Stimulated activated CD4-positive, alpha-beta T cell treated with anti-CD3 and anti-CD28 coated beads, Interleukin-4, amount 100 ng/mL, for 4 hours (primary cell): ENCODE results near the gene DYRK1A.

ENCODE experiments used
- DNase-seq, 2 experiments: peaks; one replicate each; pipeline ENCODE4 v3.0.0-alpha.2; 2020

The DYRK1A gene

DNA sequence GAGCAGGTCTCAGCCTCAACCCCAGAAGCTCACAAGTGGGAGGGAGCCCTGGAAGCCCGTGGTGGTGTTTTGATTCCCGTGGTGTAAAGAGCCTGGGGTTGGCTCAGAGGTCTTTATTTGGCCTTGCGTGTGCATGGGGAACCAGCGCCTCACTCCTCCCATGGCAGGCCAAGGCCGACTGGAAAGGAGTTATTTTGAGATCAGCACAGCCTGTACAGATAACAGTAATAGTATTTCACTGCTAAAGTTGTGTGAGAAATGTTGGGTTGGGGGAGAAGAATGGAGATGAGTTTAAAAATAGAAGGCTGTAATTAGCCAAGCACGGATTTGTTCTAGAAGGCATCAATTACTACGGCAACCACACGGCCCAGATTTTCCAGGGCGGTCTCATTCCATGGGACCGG, 186.5 kb downstream of the DYRK1A start:
- DNase-seq: no peak

DNA sequence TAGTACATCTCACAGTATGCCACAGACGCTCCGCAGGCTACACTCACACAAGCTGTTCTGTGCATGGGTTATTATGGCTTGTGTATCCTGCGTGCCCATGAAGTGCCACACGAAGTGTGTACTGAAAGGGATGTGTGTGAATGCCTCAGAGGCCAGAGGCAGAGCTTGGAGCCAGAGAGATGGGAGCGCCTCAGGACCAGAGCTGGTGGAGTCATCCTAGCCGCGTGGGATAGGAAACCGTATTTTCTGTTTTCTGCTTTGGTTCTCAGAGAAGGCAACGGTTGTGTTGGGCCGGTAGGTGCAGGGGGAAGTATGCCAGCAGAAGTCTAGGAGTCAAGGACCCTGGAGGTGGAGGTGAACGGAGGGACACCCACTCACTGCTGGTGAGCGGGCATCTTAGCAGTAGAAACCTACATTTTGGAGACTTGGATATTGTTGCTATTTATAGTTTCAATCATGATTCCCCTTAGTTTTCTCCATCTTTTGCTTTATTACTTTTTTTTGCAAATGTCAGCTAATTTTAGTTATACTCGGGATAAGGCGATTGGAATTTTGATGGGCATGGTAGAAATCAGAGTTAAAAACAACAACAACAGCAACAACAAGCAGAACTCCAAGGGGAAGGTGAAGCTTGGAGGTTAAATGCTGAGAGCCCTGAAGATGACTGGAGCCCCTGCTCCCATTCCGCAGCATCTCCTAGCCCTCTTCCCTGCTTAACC, 188.2 kb downstream of the DYRK1A start:
- DNase-seq: no peak

DNA sequence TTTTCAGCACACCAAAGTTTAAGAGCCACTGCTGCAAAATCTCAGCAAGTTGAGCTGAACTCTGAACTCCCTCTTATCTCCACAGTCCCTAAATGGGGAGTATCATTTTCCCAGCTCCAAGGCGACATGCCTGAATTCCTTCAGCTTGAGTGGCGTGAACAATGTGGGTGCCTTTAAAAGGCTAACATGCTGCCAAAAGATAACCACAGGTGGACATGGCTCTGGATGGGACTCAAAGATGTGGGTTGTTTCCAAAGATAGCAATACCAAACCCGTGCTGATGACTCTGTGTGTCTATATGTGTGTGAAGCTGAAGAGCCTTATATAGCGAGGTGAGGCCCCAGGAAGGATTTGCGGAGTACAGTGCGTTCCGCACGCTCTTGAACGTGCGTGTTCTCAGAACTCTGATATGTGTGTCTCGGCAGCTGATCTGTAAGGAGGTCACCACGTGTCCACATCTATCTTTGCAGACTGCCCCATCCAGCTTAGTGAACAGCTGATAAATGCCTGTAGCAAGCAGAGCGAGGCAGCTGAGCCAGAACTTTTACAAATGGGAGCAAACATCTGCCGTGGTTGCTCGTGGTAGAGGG, 189.2 kb downstream of the DYRK1A start:
- DNase-seq: no peak

DNA sequence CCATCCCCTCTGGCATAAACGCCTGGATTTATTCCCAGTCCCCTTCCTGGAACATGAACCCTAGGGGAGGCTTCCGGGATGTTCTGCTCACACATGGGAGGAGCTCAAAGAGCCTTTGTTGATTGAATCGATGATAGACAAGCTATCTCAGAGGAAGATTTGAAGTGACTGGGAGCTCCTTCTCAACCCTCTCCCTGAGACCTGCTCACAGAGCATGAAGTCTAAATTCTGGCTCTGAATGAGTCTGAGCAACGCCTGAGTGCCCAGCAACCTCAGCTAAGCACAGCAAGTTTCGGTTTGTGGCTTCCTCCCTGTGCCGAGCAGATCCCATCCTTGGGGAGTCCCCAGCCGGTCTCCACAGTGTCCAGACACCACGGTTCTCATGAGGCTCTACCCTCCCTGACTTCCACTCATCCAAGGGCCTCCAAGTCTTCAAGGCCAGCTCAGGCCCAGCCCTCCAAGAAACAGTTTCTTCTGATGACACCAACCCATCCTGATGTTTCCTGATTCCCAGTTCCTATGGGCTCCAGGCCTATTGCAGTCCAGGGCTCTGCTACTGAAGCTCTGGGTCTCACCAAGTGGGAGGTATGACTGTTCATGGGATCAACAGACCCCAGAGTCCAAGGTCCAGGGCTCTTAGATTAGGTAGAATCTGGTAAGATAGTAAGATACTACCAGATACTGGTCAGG, 190.8 kb downstream of the DYRK1A start:
- no peak for DNase-seq

DNA sequence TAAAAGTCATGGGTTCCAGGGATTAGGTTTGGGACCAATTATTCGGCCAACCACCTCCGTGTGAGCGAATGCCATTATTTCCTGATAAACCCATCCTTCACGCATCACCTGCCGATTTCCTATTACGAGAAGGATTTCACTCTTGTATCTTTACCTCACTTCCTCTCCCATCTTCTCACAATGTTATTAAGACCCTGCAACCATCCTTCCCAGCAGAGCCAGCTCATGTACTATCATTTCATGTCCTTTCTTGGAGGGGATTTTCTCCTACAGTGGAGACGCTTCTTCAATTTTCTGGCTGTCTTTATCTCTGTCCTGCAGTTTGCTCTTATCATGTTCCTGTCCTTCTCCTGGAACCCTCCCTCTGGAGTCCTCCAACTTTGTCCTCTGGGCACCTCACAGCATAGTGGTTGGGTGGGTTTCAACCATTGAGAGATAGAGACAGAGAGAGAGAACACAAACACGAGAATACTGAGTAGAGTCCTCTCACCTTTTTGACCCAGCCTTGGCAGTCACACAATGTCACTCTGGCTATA, 192.2 kb downstream of the DYRK1A start:
- DNase-seq: no peak

DNA sequence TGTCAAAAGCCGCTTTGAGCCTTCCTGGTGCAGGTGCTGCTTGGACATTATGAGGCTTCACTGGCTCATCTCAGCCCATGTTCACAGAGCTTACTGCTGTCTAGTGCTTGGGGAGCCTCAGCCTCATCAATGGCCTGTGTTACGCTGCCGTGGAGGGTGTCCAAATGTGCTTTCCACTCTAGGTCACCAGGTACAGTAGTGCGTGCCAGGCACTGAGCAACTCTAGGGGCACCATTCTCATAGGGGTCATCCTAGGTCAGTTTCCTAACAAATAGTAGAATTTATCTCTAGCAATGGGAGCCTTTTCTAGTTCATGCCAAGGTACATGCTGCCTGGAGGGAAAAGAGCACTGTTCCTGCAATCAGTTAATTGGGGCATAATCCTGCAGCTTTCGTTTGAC, 193.8 kb downstream of the DYRK1A start:
- no peak for DNase-seq

DNA sequence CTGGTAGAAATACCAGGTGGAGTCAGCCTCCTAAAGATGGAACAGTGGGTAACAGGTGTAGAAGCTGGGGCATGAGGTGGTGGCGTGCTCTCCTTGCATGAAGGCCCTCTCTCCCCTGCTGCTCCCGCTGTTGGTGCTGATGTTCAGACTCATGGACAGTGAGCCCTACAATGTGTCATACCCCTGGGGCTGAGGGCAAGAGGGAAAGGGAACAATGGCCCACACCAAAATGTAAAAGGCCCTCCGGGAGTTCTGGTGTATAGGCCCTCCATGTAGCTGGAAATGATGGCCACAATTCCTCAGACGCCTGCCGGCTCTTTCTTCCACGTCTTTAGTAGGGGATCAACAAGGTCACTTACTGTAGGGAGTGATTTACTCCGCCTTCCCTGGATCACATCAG, 194.9 kb downstream of the DYRK1A start:
- DNase-seq: no peak

DNA sequence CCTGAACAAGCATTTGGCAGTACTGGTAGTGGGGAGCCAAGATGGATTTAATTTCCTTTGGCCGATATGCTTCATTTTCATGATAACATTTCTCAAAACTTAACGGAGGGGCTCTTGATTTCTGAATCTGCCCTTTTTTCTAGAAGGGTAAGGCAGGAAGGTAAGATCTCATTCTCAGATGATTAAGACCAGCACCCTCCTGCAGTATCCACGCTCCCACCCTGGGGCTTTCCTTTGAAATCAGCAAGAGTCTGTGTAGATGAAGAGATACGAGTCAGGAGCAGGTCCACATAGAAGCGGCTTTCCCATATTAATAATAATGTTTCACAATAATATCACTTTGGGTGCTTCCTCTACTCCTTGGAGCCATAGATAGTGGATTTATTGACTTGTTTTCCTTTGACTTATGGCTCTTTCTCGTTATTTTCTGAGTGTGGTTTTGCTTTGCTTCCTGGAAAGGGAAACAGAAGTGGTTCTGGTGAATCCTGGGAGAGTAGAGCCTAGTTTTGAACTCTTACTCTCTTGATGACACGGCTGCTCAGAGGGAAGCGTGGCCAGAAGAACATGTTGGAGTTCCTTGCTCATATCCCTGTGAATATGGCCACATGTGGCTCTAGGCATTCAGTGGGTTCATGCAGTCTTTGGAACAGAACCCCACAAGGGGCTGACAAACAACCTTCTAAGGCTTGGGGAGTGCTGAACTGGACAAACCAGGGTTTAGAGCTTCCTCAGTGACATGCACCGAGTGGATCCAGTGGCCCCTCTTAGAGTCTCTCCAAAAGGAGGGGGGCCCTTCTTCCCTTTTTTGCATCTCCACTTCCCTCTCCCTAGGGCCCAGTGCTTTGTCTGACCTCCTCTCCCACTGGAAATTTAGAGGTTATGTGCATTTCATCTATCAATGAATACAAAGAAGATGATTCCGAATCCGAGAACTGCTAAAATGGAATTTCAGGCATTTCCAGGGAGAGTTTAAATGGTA, 195.7 kb downstream of the DYRK1A start:
- no peak for DNase-seq

DNA sequence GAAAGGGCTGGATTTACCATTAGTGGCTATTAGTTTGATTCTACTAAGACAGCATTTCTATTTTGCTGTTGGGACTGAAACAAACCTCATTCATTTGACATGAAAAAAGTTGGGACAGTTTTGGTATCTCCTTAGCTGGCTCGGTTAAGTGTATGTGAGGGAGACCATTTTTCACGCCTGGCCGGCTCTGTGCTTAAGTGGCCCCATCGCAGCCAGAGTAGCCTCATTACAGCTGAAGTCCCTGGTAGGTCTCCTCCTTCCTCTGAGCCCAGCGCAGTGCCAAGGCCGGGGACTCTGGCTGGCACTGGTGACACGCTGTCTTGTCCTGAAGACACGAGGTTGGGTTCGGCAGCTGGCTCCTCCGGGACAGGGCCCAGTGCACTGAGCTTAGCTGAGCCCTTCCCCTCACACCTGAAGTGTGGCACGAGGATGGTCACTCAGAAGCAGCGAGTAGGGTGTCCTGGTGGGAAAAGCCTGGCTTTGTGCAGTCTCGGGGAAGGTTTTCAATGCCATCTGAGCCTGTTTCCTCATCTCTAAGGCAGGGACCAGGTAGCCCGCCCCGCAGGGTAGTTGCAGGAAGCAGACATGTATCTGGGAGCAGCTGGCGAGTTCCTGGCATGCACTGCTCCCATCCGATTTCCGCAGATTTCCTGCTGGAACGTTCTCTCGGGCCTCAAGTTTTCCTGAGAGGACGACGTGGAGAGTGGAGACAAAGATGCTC, 196.5 kb downstream of the DYRK1A start:
- DNase-seq: no peak

DNA sequence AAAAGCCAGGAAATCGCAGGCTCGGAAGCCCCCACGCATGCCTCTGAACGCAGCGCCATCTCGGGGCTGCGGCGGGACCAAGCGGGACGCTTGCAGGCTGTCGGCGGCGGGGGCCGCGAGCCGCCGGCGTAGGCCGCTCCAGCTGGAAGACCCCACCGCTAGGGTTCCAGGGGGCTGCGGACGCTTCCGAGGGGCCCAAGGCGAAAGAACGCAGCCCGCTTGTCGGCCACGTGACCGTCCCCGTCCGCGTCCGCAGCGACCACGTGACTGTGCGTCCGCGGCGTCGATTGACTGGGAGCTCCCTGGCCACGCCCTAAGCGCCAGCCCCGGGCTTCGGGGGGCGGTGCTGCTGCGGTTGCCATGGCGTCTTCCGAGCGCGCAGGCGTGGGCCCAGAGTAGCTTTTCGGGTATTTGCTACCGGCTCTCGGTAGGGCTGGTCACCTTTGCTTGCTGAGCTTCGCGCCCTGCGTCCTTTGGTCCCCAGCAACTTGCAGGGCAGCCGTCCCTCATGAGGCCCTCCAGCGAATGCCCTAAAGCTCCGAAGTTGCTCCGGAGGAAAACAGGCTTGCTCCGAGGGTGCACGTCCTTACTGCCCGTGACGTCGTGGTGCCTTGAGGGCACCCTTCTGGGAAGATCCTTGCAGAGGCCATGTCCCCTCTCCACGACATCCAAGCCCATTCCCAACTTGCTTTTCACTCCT, 197.2 kb downstream of the DYRK1A start:
- peak; percentile 89 to 92 for DNase-seq

DNA sequence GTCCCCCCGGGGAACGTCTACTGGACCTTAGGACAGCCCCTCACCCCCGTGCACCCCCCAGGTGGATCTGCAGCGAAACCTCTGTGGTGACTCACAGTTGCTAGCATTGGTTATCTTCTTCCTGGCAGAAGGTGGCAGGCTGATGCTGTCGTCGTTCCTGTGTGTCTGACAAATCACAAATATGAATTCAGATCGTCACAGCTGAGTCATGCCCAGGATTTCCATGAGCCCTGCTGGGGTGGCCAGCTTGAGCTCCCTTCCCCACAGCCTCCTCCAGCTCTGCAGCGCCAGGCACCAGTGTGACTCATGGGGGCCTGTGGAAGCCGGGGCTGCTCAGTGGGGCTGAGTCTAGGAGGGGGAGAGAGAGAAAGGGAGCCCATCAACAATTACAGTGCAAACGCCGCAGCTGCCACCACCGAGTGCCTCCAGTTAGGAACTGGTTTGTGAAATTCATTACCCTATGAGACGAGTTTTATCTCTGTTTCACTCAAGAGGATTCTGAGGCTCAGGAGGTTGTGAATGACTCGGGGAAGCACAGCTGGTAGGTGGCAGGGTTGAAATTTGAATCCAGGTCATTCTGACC, 197.9 kb downstream of the DYRK1A start:
- peak; percentile 78 to 97 for DNase-seq

DNA sequence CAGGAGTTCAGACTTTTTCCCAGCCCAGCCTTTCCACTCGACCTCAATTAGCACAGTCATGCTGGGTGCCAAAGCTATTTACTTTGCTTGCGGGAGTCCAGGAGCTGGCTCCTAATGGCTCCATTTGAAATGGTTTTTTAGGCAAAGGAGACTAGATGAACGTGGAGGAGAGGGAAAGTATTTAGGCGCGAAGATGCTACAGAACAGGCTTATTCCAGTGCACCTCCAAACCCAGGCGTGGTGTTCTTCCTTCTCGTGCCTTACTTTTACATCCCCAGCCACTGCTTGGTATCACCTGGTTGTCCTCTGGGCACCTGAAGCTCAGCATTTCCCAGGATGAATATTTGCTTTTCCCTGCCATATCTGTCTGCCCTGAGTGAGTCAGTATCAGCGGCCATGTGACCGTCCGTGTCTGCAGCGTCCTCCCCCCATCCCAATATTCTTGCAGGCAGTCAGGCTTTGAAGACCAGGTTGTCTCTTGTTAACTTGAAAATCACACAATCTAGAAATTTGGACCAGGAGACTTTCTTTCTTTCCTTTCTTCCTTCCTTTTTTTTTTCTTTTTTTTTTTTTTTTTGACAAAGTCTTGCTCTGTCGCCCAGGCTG, 198.5 kb downstream of the DYRK1A start:
- DNase-seq: no peak

DNA sequence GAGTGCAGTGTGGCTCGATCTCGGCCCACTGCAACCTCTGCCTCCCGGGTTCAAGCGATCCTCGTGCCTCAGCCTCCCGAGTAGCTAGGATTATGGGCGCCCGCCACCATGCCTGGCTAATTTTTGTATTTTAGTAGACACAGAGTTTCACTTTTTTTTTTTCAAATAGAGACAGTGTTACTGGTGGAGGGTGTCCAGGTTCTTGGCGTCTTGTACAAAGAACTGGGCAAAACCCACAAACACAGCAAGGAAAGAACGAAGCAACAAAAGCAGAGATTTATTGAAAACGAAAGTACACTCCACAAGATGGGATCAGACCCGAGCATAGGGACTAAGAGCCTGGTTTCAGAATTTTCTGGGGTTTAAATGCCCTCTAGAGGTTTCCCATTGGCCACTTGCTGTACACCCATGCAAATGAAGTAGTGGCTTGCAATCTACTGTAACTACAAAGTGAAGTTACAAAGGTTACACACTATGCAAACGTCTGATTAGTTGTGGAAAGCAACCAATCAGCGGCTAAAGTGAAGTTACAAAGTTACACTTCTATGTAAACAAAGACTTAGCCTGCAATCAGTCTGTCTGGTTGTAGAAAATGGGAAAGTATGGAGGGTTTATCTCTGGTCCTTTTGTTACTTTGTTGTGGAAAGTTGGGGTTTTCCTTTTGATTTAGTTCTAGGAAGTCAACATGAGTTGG, 199.1 kb downstream of the DYRK1A start:
- DNase-seq: no peak

DNA sequence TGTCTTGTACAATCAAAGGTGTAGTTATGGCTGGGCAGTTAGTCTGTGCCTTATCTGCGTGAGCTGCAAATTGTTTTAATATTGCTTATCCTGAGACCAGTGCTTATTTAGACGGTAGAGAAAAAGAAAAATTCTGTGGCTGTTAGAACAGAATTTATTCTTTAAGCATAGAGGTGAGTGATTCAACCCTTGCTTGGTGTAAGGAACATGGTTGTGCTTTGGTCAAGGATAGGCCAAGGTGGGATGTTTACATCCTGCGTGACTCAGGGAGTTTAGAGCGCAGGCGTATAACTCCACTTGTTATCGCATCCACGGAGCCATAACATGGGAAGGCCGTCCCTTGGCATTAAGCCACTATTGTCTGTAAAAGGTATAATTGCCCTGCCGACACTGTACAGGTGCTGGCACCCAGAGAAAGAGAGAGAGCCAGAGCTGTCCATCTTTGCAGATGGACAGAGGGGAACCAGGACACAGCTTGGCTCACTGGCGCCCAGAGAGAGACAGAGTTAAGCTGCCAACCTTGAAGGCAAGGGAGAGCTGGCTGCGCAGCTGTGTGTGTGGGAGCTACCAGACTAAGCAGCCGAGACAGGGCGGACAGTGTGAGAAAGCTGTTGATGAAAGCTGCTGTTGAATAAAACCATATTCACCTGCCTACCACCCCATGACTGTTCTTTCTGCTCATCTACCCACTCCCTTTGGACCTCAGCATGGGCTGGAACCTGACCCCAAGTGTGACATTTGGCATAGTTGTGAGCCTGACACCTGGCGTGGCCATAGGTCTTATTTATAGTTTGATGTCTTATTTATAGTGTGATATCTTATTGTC, 200.4 kb downstream of the DYRK1A start:
- no peak for DNase-seq

DNA sequence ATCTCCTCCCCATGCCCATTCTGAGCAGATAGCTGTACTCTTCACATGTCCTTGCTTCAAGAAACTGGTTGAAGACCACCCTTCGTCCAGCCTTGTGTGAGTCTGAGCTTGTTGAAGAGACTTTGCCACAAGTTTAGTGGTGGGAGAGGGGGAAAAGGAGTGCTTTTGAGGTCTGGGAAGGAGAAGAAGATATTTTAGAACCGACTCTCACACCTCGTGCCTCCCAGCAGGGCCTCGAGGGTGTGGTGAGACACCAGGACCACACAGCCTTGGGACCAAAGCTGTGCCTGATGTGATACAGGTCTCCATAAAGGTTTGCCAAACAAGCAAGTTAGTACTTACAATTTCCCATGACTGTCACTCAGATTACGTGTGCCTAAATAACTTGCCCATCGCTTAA, 201.8 kb downstream of the DYRK1A start:
- no peak for DNase-seq

DNA sequence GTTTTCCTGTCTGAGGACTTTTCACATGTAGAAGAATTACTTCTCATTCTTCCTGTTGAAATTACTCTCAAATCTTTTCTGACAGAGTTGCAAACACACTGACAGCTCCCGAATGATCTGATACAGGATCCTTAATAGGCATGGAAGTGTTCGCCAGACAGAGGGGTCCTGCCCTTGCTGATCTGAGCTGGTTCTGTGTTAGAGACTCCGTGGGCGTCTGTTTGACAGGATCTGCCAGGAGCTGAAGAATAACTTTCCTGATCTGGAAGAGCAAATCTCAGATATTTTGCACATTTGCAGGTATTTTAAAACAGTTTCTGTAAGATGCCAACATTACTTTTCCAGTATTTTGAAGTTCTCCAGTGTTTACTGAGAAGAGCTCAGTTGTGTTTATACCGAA, 202.3 kb downstream of the DYRK1A start:
- no peak for DNase-seq

DNA sequence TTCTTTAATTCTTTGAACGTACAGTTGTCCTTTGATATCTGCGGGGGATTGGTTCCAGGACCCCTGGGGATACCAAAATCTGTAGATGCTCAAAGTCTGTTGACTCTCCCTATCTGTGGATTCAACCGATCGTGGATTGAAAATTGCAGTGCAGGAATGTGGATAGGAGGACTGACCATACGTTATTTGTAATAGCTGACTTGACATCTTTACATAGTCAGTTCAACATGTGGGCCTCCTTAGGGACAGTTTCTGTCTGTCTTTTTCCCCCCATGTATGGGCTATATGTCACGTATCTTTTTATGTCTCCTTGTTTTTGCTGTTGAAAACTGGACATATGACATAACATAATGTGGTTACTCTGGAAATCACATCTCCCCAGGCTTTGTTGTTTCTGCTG, 204.9 kb downstream of the DYRK1A start:
- no peak for DNase-seq

DNA sequence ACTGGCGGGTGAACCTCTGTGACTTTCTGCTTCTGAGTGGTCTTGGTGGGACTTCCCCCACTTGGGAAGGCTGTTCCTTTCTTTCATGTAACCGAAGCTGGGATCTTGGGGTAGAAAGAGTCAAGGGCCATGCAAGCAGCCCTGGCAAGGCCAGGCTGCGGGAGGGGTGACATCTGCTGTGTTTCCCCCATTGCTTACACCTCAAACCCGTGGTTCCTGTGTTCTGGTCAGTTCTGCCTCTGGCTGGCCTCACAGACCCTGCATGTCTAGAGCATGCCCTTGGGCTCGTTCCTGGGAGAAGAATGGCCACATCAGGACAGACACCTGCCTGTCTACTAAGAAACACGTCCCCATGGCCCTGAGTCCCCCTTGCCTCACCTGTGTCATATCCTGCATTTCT, 207.7 kb downstream of the DYRK1A start:
- no peak for DNase-seq

DNA sequence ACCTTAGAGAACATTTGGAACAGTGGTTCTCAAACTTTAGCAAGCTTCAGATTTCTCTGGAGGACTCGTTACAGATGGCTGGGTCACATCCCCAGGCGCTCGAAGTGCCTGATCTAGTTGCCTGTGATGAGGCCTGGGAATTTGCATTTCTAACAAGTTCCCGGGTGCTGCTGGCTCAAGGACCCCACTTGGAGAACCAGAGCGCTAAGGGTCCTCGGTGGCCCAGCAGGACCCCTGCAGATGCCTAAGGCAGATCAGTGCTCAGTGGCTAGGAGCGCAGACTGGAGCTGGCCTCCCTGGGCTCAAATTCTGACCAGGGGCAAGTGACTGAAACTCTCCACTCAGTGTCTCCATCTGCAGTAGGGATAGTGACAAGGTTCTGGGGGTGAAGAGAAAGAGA, 208.2 kb downstream of the DYRK1A start:
- no peak for DNase-seq
